HUES64 (cell line): ENCODE data around the gene FOXRED2.

Experiments
- H3K27ac ChIP-seq: 2 replicates; pipeline ENCODE4 v1.7.0; 2013; ENCODE audit warnings: low read depth, low read length, inconsistent platforms
- H3K27me3 ChIP-seq: 2 replicates; pipeline ENCODE4 v1.6.1; 2013; ENCODE audit warnings: mild to moderate bottlenecking, low read length; ENCODE audit not compliant: insufficient read depth
- H3K36me3 ChIP-seq: 2 replicates; pipeline ENCODE4 v1.6.1; 2013; ENCODE audit warnings: mild to moderate bottlenecking, low read length; ENCODE audit not compliant: insufficient read depth
- H3K4me1 ChIP-seq: 2 replicates; pipeline ENCODE4 v1.6.1; 2013; ENCODE audit warnings: mild to moderate bottlenecking, low read length, moderate library complexity; ENCODE audit not compliant: insufficient read depth
- H3K4me3 ChIP-seq: 2 replicates; pipeline ENCODE4 v1.5.1; 2013; ENCODE audit warnings: mild to moderate bottlenecking, low read length, moderate library complexity
- H3K9ac ChIP-seq: 2 replicates; pipeline ENCODE4 v1.6.1; 2013; ENCODE audit warnings: mild to moderate bottlenecking, low read depth, low read length
- H3K9me3 ChIP-seq: 2 replicates; pipeline ENCODE4 v1.6.1; 2013; ENCODE audit warnings: low read depth, low read length; ENCODE audit not compliant: insufficient read depth
- WGBS: fragments of 150-250, 120-280 bp; methylation state at CpG from one replicate; pipeline ENCODE4 v1.1.7; 2013; ENCODE audit warnings: missing lambda C conversion rate; 5-methylcytosine and 5-hydroxymethylcytosine counted together

The FOXRED2 gene

GRCh38 chr22:36486619-36487384, 20.0 kb downstream of the FOXRED2 start:
- no peaks in the 10 kb centered on the region for H3K9me3 ChIP-seq
- no peaks in the 10 kb centered on the region for H3K4me1 ChIP-seq
- no peak overlapping the region for H3K27ac ChIP-seq
- 93% methylated on average over 13 of the region's 13 CpGs for WGBS
- H3K9ac ChIP-seq, result no peak overlapping the region
- peaks cover 30% of the 10 kb centered on the region for H3K36me3 ChIP-seq
- peaks cover 15% of the 10 kb centered on the region for H3K27me3 ChIP-seq
- no peak overlapping the region for H3K4me3 ChIP-seq

GRCh38 chr22:36481393-36482168, 25.3 kb downstream of the FOXRED2 start, which contains the start of gene TXN2:
TSS of gene TXN2 (minus strand) at chr22:36481640. CDS start at chr22:36480837, 803 bp downstream.
- H3K4me1 ChIP-seq, result peaks cover 5% of the 10 kb centered on the region; the same call in 1 of the 2 replicates
- H3K9ac ChIP-seq, result peak within 1 kb of the TSS; percentile 85
- peak within 1 kb of the TSS; percentile 67 for H3K4me3 ChIP-seq
- peaks cover 11% of the 10 kb centered on the region for H3K36me3 ChIP-seq
- no peaks in the 10 kb centered on the region for H3K9me3 ChIP-seq
- peaks cover 15% of the 10 kb centered on the region for H3K27me3 ChIP-seq
- peak within 1 kb of the TSS; percentile 89 for H3K27ac ChIP-seq
- WGBS, result under 1% methylated on average over 62 of the region's 62 CpGs

GRCh38 chr22:36480941-36481392, 25.9 kb downstream of the FOXRED2 start:
- peak overlapping the region; percentile 67 for H3K4me3 ChIP-seq
- 24% methylated on average over 8 of the region's 9 CpGs for WGBS
- H3K4me1 ChIP-seq, result peaks cover 5% of the 10 kb centered on the region; the same call in 1 of the 2 replicates
- H3K27me3 ChIP-seq, result peaks cover 15% of the 10 kb centered on the region
- peaks cover 17% of the 10 kb centered on the region for H3K36me3 ChIP-seq
- H3K27ac ChIP-seq, result peak overlapping the region; percentile 89
- no peaks in the 10 kb centered on the region for H3K9me3 ChIP-seq
- peak overlapping the region; percentile 85 for H3K9ac ChIP-seq

GRCh38 chr22:36478966-36479365, 27.9 kb downstream of the FOXRED2 start:
- peaks cover 5% of the 10 kb centered on the region; the same call in 1 of the 2 replicates for H3K4me1 ChIP-seq
- no peaks in the 10 kb centered on the region for H3K9me3 ChIP-seq
- H3K36me3 ChIP-seq, result peaks cover 34% of the 10 kb centered on the region
- no peak overlapping the region for H3K9ac ChIP-seq
- WGBS, result 94% methylated on average over 4 of the region's 4 CpGs
- peaks cover 7% of the 10 kb centered on the region for H3K27me3 ChIP-seq
- no peak overlapping the region for H3K27ac ChIP-seq
- no peak overlapping the region for H3K4me3 ChIP-seq

GRCh38 chr22:36475341-36475740, 31.5 kb downstream of the FOXRED2 start:
- Histone ChIP-seq H3K27ac (no peak overlapping the region), H3K36me3 (peaks cover 55% of the 10 kb centered on the region), H3K9ac (no peak overlapping the region), H3K4me1 (no peaks in the 10 kb centered on the region), H3K4me3 (no peak overlapping the region), H3K27me3 (no peaks in the 10 kb centered on the region), H3K9me3 (no peaks in the 10 kb centered on the region)
- 94% methylated on average over 6 of the region's 6 CpGs for WGBS

- Histone ChIP-seq H3K4me1 (no peaks in the 10 kb centered on the region), H3K4me3 (no peak overlapping the region), H3K36me3 (peaks cover 58% of the 10 kb centered on the region), H3K9me3 (no peaks in the 10 kb centered on the region), H3K9ac (no peak overlapping the region), H3K27ac (no peak overlapping the region), H3K27me3 (no peaks in the 10 kb centered on the region)
- 91% methylated on average over 13 of the region's 13 CpGs for WGBS
These were observed 34.2 kb downstream of the FOXRED2 start for GRCh38 chr22:36472689-36473088.

GRCh38 chr22:36471341-36471821, 35.5 kb downstream of the FOXRED2 start:
- Histone ChIP-seq H3K27me3 (no peaks in the 10 kb centered on the region), H3K36me3 (peaks cover 52% of the 10 kb centered on the region), H3K9me3 (no peaks in the 10 kb centered on the region), H3K4me3 (no peak overlapping the region), H3K27ac (no peak overlapping the region), H3K4me1 (no peaks in the 10 kb centered on the region), H3K9ac (no peak overlapping the region)
- 93% methylated on average over 14 of the region's 14 CpGs for WGBS

GRCh38 chr22:36470994-36471331, 35.9 kb downstream of the FOXRED2 start:
- Histone ChIP-seq H3K27me3 (no peaks in the 10 kb centered on the region), H3K27ac (no peak overlapping the region), H3K9me3 (no peaks in the 10 kb centered on the region), H3K4me3 (no peak overlapping the region), H3K4me1 (no peaks in the 10 kb centered on the region), H3K36me3 (peaks cover 48% of the 10 kb centered on the region), H3K9ac (no peak overlapping the region)
- WGBS, result 94% methylated on average over 10 of the region's 10 CpGs

GRCh38 chr22:36470162-36470993, 36.5 kb downstream of the FOXRED2 start:
- H3K36me3 ChIP-seq, result peaks cover 42% of the 10 kb centered on the region
- H3K27me3 ChIP-seq, result no peaks in the 10 kb centered on the region
- H3K9me3 ChIP-seq, result no peaks in the 10 kb centered on the region
- WGBS, result 60% methylated on average over 13 of the region's 14 CpGs
- H3K27ac ChIP-seq, result no peak overlapping the region
- peak overlapping the region; percentile 56; the same call in 1 of the 2 replicates for H3K9ac ChIP-seq
- no peaks in the 10 kb centered on the region for H3K4me1 ChIP-seq
- H3K4me3 ChIP-seq, result no peak overlapping the region

GRCh38 chr22:36469094-36469710, 37.6 kb downstream of the FOXRED2 start:
- WGBS, result 94% methylated on average over 14 of the region's 14 CpGs
- no peak overlapping the region for H3K9ac ChIP-seq
- peaks cover 34% of the 10 kb centered on the region; the same call in 1 of the 2 replicates for H3K36me3 ChIP-seq
- H3K4me1 ChIP-seq, result no peaks in the 10 kb centered on the region
- no peaks in the 10 kb centered on the region for H3K27me3 ChIP-seq
- no peaks in the 10 kb centered on the region for H3K9me3 ChIP-seq
- no peak overlapping the region for H3K4me3 ChIP-seq
- no peak overlapping the region for H3K27ac ChIP-seq
